ENCODE results near the gene MST1.

MST1 gene

GRCh38 chr3:49636883-49637609 is 52.2 kb downstream of the MST1 start:
- no peak for TF ChIP-seq CTCF (IDR thresholded peaks at IDR 0.05; ENCODE audit: insufficient read depth, low read length, poor library complexity, severe bottlenecking)
- no peak for DNase-seq (ENCODE audit: extremely low read depth, insufficient read length)

GRCh38 chr3:49634736-49635135 is 54.5 kb downstream of the MST1 start:
- Histone ChIP-seq H3K27me3 (replicated peaks; ENCODE audit: control insufficient read depth, insufficient read depth, low read length) (no peaks in the 10 kb centered on the region), H3K36me3 (ENCODE audit: control insufficient read depth, insufficient read depth, low read length) (no peaks in the 10 kb centered on the region), H3K4me3 (replicated peaks; ENCODE audit: low read depth, low read length) (no peak overlapping the region)
- DNase-seq (ENCODE audit: extremely low read depth, insufficient read length), result no peak
- no peak for TF ChIP-seq CTCF (IDR thresholded peaks at IDR 0.05; ENCODE audit: insufficient read depth, low read length, poor library complexity, severe bottlenecking)

More at GRCh38 chr3:49636883-49637609, 52.2 kb downstream of the MST1 start:
- no peaks in the 10 kb centered on the region for H3K36me3 ChIP-seq (ENCODE audit: control insufficient read depth, insufficient read depth, low read length)
- no peaks in the 10 kb centered on the region; the same call in 1 of the 2 replicates for H3K27me3 ChIP-seq (replicated peaks; ENCODE audit: control insufficient read depth, insufficient read depth, low read length)
- H3K4me3 ChIP-seq (replicated peaks; ENCODE audit: low read depth, low read length), result no peak overlapping the region

Measured in GM06990 (cell line).